NCI-H748 treated with DMSO at 0.1 percent for 48 hours (cell line): Measurements from ENCODE around the gene ITPR1.

Experiments used
- DNase-seq: peaks from one replicate; lab custom pipeline; 2025; lab: John Stamatoyannopoulos, UW

The ITPR1 gene

DNA sequence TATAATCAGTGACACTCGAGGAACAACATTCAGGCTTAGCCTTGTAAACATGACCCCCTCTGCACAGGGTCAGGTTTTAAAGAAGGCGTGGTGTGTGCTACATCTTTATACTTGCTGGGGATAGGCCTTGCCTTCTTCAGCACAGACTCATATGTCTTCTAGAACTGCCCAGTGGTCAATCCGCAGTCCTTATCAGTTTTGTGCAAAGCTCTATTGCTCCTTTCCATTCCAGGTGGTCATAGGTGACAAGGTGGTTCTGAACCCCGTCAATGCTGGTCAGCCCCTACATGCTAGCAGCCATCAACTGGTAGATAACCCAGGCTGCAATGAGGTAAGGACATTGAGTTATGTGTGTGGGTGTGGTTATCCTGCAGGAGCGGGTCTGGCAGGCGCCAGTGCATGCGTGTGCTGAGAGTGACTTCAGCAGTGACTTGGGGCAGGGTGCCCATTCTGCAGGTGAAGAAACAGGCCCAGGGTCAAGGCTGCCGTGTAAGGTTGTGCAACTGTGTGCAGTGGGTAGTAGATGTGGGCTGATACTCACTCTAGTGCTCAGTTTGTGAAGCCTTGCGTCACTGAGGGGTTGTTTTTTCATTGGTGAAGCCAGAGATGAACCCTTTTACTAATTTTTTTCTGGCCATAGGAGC lies 150.9 kb downstream of the ITPR1 start:
- no peak for DNase-seq

DNA sequence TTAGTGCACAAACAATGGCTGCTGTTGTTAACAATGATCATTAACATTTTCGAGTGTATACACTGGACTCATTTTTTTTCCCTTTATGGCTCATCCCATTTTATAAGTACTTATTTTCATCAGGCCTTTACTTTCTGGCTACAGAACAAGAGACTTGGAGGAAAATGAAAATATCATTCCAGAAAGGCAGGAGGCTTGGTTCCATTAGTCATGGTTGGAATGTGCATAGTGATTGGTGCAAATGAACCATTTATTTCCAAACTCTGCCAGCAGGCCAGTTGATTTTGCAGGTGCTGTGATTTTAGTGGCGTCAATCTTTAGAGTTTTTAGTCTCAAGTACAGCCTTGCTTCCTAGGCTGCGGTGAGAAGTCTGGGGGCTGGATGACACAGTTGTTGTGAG lies 151.8 kb downstream of the ITPR1 start:
- no peak for DNase-seq

GRCh38 chr3:4645468-4645867 lies 152.3 kb downstream of the ITPR1 start:
- DNase-seq: no peak

DNA sequence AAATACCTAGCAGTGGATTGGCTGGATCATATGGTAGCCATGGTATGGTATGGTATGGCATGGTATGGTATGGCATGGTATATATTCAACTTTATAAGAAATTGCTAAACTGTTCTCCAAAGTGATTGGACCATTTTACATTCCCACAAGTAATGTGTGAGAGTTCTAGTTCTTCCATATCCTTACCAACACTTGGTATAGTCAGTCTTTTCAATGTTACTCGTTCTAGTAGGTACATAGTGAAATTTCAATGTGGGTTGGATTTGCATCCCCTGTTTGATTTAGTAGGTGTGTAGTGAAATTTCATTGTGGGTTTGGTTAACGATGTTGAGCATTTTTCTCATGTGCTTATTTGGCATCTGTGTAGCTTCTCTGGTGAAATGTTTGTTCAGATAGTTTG lies 154.3 kb downstream of the ITPR1 start:
- DNase-seq: no peak

DNA sequence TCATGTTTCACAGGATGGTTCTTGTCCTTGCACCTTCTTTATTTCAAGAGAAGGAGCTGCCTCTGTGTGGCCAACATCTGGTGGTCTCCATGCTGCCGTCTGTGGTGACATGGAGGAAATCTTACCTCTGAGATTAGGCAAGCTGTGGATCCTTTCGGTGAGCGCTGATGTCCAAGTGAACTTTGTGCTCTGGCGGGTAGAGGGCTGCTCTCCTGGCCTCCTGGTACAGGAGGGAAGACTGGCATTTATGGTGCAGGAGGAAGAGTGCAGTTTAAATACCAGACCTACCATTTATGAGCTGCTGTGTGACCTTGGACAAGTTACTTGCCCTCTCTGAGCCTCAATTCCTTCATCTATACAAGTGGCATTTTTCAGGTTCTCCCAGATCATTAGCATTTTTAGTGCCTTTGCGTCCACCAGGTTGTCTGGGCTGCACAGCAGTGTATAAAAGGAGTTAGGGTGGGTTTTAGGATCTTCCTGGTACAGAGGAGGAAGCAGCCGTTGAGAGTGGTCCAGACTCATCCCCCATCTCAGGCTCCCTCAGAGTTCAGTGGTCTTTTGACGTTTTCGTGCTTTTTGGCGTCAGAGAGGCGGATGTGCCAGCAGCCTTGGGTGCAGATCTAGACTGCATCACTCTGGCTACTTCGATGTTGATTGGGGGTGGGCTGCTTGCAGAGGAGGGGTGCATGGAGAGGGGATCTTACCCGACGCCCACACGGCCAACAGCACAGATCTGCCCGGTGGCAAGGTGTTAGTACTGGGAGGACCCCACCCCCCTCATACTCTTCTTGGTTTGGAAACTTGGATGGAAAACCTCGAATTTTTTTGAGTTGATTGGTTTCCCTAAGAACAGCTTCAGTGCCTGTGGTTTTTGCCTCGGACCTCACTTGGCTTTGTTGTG lies 162.2 kb downstream of the ITPR1 start:
- DNase-seq: no peak

DNA sequence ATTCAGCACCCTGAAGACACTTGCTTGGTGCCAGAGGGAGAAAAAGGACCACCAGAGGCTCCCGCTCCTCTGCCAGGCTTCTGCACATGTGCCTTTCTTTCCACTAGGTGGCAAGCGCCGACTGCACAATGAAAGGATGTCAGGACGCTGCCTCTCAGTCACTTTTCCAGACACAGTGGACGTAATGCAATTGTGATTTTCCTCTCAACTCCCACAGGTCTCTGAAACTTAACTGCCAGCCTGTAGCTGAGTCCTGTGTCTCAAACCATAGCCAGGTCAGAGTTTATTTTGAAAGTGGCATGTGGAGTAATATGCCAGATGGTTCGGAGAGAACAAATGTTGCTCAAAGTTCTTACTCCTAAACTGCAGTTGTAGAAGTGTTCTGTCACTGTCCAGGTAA lies 162.9 kb downstream of the ITPR1 start:
- peak; percentile 12 for DNase-seq

GRCh38 chr3:4656626-4657328 lies 163.6 kb downstream of the ITPR1 start:
- DNase-seq: no peak

DNA sequence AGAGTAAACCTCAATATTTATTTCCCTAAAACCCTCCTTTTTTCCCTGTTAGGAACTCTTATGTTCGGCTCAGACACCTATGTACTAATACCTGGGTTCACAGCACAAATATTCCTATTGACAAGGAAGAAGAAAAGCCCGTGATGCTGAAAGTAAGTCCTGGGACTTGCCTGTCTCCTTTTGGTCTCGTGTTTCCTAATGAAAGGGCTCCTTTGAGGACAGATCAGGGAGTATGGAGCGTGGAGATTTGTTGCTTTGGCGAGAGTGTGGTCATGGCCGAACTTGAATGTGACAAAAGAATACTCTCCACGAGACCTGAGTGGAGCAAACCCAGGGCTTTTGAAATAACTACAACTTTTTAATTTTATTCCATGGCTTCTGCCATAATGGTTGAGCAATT lies 167.8 kb downstream of the ITPR1 start:
- no peak for DNase-seq

- no peak for DNase-seq
These were observed 171.3 kb downstream of the ITPR1 start for GRCh38 chr3:4664412-4664811.

- DNase-seq: no peak
These were observed 172.0 kb downstream of the ITPR1 start for GRCh38 chr3:4665197-4665596.

GRCh38 chr3:4666071-4666470 lies 172.9 kb downstream of the ITPR1 start:
- no peak for DNase-seq

GRCh38 chr3:4670352-4670751 lies 177.2 kb downstream of the ITPR1 start:
- DNase-seq: no peak

DNA sequence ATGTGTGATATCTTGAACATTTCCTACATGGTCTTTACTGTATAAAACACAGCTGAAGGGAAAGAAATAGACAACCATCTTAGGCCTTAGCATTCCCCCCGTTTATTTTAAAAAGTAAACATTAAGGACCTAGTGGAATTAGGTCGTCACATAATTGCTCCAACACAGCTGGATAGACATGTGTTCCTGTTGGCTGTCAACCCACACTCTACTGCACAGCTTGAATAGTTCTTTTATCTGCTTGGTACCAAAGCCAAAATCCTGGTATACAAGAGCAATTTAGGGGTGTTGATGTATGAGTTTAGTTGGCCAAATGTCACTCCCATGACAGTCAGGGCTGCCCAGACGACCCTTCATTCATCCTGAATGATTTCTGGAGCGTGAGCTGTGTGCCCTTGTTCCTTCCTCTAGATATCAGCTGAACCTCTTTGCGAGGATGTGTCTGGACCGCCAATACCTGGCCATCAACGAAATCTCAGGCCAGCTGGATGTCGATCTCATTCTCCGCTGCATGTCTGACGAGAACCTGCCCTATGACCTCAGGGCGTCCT lies 179.7 kb downstream of the ITPR1 start:
- DNase-seq: no peak

GRCh38 chr3:4674216-4674615 lies 181.1 kb downstream of the ITPR1 start:
- no peak for DNase-seq

DNA sequence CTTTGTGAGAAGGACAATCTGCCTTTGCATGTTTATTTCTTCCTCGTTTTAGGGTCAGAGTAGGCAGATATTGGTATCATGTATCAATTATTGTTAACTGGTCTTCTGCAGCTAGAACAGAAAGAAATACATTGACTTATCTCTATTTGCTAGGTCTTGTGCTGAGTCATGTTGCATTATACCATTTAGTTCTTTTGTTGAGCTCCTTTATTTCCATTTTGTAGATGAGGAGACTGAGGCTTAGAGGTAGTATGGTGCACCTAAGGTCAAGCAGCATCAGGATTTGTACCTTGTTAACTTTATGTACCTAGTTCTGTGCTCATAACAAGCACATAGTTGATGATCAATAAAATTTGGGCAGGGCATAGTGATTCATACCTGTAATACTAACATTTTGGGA lies 182.6 kb downstream of the ITPR1 start:
- DNase-seq: no peak

DNA sequence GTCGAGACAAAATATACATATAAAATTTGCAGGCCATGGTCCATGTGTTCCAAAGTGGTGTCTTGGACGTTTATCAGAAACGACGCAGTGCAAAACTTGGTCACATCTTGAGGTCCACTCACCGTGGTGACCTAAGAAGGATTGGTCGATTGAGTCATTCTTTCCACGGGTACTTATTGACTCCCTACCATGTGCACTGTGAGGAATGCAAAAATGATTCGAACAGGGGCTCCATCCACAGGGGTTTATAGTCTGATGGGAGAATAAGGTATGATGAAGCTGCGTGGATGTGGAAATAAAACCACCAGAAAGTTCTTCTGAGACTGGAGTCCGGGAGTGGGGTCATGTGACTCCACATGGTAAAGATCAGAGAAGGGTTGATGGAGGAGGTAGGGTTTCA lies 185.2 kb downstream of the ITPR1 start:
- no peak for DNase-seq

- DNase-seq: no peak
These were observed 187.1 kb downstream of the ITPR1 start for GRCh38 chr3:4680227-4680691.

DNA sequence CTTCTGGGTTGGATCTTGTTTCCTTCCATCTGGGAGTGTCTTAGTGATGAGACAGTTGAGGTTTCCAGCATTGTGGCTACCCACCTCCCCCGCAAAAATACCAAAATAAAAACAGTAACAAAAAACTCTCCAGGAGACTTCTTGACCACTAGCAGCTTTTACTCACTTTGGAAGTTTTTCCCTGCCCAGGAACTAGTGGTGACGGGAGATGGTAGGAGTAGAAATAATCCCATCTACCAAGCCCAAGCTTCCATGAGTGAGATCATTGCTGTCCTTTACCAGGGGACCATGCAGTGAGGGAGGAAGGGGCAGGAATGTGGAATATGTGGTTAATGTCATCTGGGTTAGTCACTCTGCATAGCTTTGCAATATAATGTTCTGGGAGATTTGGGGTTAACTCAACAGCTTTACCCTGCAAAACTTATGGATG lies 187.7 kb downstream of the ITPR1 start:
- DNase-seq: no peak

DNA sequence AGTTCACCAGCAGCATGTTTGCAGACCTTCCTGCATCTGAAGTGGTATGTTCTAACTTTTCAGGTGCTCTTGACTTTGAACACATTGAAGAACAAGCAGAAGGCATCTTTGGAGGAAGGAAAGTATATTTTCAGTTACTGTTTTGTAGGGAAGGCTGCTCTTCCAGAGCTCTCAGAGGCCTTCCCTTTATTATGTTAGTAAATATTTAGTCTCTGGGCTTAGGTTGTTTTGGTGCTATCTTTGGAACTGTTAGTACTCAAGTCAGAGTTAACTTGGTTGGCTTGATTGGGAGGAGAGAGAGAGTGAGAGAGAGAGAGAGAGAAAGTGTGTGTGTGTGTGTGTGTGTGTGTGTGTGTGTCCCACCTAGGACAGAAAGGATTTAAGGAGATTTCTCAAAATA lies 188.2 kb downstream of the ITPR1 start:
- no peak for DNase-seq

GRCh38 chr3:4684117-4684516 lies 191.0 kb downstream of the ITPR1 start:
- no peak for DNase-seq

DNA sequence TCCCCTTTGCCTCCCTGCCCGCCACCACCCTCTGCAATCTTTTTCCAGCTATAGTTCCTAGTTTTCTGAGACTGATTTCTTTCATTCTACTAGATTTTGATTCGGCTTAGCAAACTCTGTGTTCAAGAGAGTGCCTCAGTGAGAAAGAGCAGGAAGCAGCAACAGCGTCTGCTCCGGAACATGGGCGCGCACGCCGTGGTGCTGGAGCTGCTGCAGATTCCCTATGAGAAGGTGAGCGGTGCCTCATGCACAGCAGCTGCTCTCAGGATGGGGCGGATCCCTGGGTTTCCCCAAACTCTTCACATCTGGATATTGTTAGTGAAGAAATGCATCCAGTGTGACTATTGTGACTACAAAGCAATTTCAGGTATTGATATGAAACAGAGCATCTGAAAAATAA lies 191.8 kb downstream of the ITPR1 start:
- DNase-seq: no peak

DNA sequence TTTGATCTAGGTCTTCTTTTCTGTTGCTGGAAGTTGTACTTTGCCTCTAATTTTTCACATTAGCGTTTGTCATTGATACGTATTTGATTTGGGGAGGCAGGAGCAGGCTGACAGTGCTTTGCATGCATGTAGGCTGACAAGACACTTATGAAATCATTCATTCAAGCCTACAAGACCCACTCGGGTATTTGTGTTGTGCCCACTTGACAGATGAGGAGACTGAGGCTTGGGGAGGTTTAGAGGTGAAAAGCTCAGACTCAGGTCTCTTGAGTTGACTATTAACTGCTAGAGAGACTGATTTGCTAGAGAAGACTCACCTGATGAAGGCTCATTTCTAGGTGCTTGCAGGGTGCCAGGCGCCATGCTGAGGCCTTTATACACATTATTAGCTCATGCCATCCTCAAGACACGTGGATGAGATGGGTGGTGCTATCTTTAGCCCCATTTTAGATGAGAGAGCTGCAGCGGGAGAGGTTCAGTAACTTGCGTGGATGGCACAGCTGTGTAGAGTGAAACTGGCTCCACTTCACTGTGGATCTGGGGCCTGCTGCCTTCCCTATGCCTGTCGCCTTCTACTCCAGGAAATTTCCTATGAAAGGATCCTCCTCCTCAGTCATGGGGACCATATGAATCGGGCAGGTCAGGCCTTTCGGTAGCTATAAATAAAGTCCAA lies 192.7 kb downstream of the ITPR1 start:
- no peak for DNase-seq
